Panc1 (cell line): Measurements from ENCODE around the gene MCTP1. TPM values are rescaled to one million over a fixed set of nuclear protein-coding genes. Genes with fewer than 3 reads are reported as not detected.

Source experiments
- ATAC-seq: fragments of 200-7000 bp; cut with Tn5 transposase; 2 replicates; pipeline ENCODE4 v1.9.1; 2020; ENCODE audit warnings: mild to moderate bottlenecking, moderate library complexity
- BruUV-seq: library from RNA; stranded (reverse); fragments of 400-500 nt; replicated peaks from 2 replicates; lab custom pipeline; 2021; lab: Mats Ljungman, UMichigan
- CTCF ChIA-PET: fragments of 300-600 bp; sonication (Branson Sonifier 250); formaldehyde crosslinking; loops from one replicate; lab custom pipeline; 2022; ENCODE audit warnings: antibody characterized with exemption; lab: Charles Lee
- POLR2A ChIA-PET: fragments of 300-600 bp; sonication (Branson Sonifier 250); formaldehyde crosslinking; loops from one replicate; lab custom pipeline; 2022; ENCODE audit warnings: antibody characterized with exemption; lab: Charles Lee
- DNase-seq: peaks from one replicate; pipeline ENCODE4 v3.0.0-alpha.2; 2010; ENCODE audit warnings: low read depth, low spot score
- H3K27ac ChIP-seq: 2 replicates; pipeline ENCODE4 v1.5.1; 2011; ENCODE audit warnings: mild to moderate bottlenecking, low read length, inconsistent platforms
- H3K27me3 ChIP-seq: fragments of 200-500 bp; sonication (Bioruptor generic); 2 replicates; pipeline ENCODE4 v1.6.0; 2014; ENCODE audit warnings: low read length, inconsistent platforms; ENCODE audit not compliant: control insufficient read depth, insufficient read depth
- H3K36me3 ChIP-seq: fragments of 200-500 bp; sonication (Bioruptor generic); 2 replicates; pipeline ENCODE4 v1.5.1; 2014; ENCODE audit warnings: inconsistent platforms, mild to moderate bottlenecking, low read length, moderate library complexity; ENCODE audit not compliant: control insufficient read depth, insufficient read depth
- H3K4me1 ChIP-seq: 2 replicates; pipeline ENCODE4 v1.5.1; 2011; ENCODE audit warnings: inconsistent platforms, mild to moderate bottlenecking, low read length, moderate library complexity; ENCODE audit not compliant: control insufficient read depth, insufficient read depth
- H3K4me3 ChIP-seq, 2 experiments: 2 replicates each; pipeline ENCODE4 v1.5.1; 2011 to 2012; ENCODE audit warnings: low read depth in 2 of 2, low read length in 2 of 2, mild to moderate bottlenecking in 2 of 2, inconsistent platforms in 1 of 2, moderate library complexity in 1 of 2
- H3K9me3 ChIP-seq: fragments of 200-500 bp; sonication (Bioruptor generic); 2 replicates; pipeline ENCODE4 v1.5.1; 2014; ENCODE audit warnings: low read depth, mild to moderate bottlenecking, inconsistent platforms, low read length, moderate library complexity; ENCODE audit not compliant: control insufficient read depth, insufficient read depth
- POLR2AphosphoS5 ChIP-seq: IDR thresholded peaks from 2 replicates; pipeline ENCODE4 v1.6.1; 2012; ENCODE audit warnings: mild to moderate bottlenecking, low read depth, low read length, moderate library complexity
- SIN3A ChIP-seq: IDR thresholded peaks from 2 replicates; pipeline ENCODE4 v1.6.1; 2012; ENCODE audit warnings: low read depth, mild to moderate bottlenecking, low read length, moderate library complexity, borderline replicate concordance; ENCODE audit not compliant: insufficient read depth
- TCF7L2 ChIP-seq: IDR thresholded peaks from 2 replicates; pipeline ENCODE4 v1.6.1; 2011; ENCODE audit warnings: mild to moderate bottlenecking, low read depth, low read length, inconsistent platforms
- in situ Hi-C: cut with HindIII; loops from 2 replicates; pipeline ENCODE4 v1.10.0; 2016; ENCODE audit warnings: low sequenced_read_pairs, low pct_unique_long_range_greater_than_20kb
- intact Hi-C: fragments of 100-400 bp; cut with micrococcal nuclease; formaldehyde crosslinking; loops from one replicate; pipeline ENCODE4 v1.10.0; 2022; ENCODE audit not compliant: unreplicated experiment
- total RNA-seq: library from RNA; stranded (reverse); gene quantifications from one replicate; pipeline ENCODE4 v1.2.1, GENCODE V29; 2021; ENCODE audit not compliant: unreplicated experiment
- TF ChIP-seq, protein P1 (sequence below), 2 experiments: IDR thresholded peaks; 2 replicates each; pipeline ENCODE4 v1.6.1; 2011 to 2012; ENCODE audit warnings: low read depth in 2 of 2, control low read depth in 1 of 2, low read length in 1 of 2, mild to moderate bottlenecking in 1 of 2, moderate library complexity in 1 of 2; ENCODE audit not compliant: insufficient read depth in 1 of 2
- TF ChIP-seq, protein P2 (sequence below): fragments of 450-650 bp; IDR thresholded peaks from 2 replicates; pipeline ENCODE4 v1.5.1; 2017; ENCODE audit warnings: mild to moderate bottlenecking

MCTP1 gene
- total RNA-seq, 1 experiment from 2014 or later = 39.8 TPM

DNA sequence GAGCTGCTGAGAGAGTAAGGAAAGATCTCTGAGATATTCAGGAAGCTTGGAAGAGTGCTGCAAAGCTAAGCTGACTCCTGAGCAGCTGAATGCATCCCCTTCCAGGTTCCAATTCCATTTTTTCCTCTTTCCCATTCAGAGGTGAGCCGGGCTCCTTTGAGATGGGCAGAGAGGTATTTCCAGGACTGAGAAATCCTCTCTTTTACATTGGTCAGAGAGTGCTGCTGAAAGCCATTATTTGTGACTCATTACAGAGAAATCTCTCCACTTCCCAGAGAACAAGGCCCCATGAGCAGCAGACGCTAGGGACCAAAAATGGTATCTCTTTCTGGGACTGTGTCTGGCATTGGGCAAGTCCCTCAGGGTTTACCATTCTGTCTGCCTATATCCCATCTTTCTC lies 3.7 kb downstream of the MCTP1 start:
- peaks cover 4% of the 10 kb centered on the region; the same call in 1 of the 2 replicates for H3K4me1 ChIP-seq
- intact Hi-C loops = loop anchor here (10.0 kb wide), 1 partner anchor 194 kb away; no protein-coding TSS in a partner anchor
- no TSS peak for BruUV-seq
- POLR2A ChIA-PET = no interaction called here
- peaks cover 52% of the 10 kb centered on the region for H3K27me3 ChIP-seq
- DNase-seq (no peak), ATAC-seq (no peak)
- in situ Hi-C loops = no loop called here
- H3K9me3 ChIP-seq = no peaks in the 10 kb centered on the region
- no peak overlapping the region for H3K4me3 ChIP-seq
- TF ChIP-seq POLR2AphosphoS5 (no peak), SIN3A (no peak), TCF7L2 (no peak)
- TF ChIP-seq, protein P1, sequence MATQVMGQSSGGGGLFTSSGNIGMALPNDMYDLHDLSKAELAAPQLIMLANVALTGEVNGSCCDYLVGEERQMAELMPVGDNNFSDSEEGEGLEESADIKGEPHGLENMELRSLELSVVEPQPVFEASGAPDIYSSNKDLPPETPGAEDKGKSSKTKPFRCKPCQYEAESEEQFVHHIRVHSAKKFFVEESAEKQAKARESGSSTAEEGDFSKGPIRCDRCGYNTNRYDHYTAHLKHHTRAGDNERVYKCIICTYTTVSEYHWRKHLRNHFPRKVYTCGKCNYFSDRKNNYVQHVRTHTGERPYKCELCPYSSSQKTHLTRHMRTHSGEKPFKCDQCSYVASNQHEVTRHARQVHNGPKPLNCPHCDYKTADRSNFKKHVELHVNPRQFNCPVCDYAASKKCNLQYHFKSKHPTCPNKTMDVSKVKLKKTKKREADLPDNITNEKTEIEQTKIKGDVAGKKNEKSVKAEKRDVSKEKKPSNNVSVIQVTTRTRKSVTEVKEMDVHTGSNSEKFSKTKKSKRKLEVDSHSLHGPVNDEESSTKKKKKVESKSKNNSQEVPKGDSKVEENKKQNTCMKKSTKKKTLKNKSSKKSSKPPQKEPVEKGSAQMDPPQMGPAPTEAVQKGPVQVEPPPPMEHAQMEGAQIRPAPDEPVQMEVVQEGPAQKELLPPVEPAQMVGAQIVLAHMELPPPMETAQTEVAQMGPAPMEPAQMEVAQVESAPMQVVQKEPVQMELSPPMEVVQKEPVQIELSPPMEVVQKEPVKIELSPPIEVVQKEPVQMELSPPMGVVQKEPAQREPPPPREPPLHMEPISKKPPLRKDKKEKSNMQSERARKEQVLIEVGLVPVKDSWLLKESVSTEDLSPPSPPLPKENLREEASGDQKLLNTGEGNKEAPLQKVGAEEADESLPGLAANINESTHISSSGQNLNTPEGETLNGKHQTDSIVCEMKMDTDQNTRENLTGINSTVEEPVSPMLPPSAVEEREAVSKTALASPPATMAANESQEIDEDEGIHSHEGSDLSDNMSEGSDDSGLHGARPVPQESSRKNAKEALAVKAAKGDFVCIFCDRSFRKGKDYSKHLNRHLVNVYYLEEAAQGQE (IDR thresholded peaks at IDR 0.05; ENCODE audit: insufficient read depth in 1 of 2, low read depth in 2 of 2, low read length in 1 of 2) = no peak
- TF ChIP-seq, protein P2, sequence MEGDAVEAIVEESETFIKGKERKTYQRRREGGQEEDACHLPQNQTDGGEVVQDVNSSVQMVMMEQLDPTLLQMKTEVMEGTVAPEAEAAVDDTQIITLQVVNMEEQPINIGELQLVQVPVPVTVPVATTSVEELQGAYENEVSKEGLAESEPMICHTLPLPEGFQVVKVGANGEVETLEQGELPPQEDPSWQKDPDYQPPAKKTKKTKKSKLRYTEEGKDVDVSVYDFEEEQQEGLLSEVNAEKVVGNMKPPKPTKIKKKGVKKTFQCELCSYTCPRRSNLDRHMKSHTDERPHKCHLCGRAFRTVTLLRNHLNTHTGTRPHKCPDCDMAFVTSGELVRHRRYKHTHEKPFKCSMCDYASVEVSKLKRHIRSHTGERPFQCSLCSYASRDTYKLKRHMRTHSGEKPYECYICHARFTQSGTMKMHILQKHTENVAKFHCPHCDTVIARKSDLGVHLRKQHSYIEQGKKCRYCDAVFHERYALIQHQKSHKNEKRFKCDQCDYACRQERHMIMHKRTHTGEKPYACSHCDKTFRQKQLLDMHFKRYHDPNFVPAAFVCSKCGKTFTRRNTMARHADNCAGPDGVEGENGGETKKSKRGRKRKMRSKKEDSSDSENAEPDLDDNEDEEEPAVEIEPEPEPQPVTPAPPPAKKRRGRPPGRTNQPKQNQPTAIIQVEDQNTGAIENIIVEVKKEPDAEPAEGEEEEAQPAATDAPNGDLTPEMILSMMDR = no peak
- H3K27ac ChIP-seq = no peak overlapping the region
- H3K36me3 ChIP-seq = no peaks in the 10 kb centered on the region; the same call in 1 of the 2 replicates
- CTCF ChIA-PET = no interaction called here

GRCh38 chr5:95280401-95281095 lies 4.3 kb downstream of the MCTP1 start:
- no TSS peak for BruUV-seq
- intact Hi-C loops (loop anchor here (10.0 kb wide), 1 partner anchor 194 kb away; no protein-coding TSS in a partner anchor), in situ Hi-C loops (no loop called here)
- no peak overlapping the region for H3K27ac ChIP-seq
- CTCF ChIA-PET = no interaction called here
- H3K36me3 ChIP-seq = no peaks in the 10 kb centered on the region; the same call in 1 of the 2 replicates
- TF ChIP-seq POLR2AphosphoS5 = no peak
- POLR2A ChIA-PET = no interaction called here
- peaks cover 55% of the 10 kb centered on the region for H3K27me3 ChIP-seq
- H3K4me1 ChIP-seq = peaks cover 4% of the 10 kb centered on the region; the same call in 1 of the 2 replicates
- ATAC-seq (no peak), DNase-seq (no peak)
- no peak overlapping the region for H3K4me3 ChIP-seq
- H3K9me3 ChIP-seq = no peaks in the 10 kb centered on the region

DNA sequence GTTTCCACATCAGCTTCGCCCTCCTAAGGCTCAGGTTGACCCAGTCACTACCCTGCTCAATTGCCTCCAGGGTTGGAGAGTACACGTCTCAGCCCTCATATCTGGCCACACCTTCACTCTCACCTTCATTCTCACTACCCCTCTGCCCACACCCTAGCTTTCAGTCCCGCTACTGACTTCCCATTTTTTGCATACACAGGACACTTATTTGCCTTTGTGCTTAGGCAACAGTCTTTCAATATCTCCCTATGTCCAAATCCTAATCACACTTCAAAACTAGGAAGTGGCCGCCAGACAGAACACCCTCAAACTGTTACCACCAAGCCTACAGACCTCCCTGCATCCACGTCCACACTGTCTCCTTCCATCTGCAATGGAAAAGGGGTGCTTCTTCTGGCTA lies 10.9 kb downstream of the MCTP1 start:
- intact Hi-C loops = no loop called here
- ChIA-PET POLR2A (no interaction called here), CTCF (no interaction called here)
- peaks cover 19% of the 10 kb centered on the region for H3K27me3 ChIP-seq
- H3K4me1 ChIP-seq = no peaks in the 10 kb centered on the region
- H3K4me3 ChIP-seq = no peak overlapping the region
- H3K36me3 ChIP-seq = no peaks in the 10 kb centered on the region
- in situ Hi-C loops = no loop called here
- ATAC-seq = no peak
- H3K9me3 ChIP-seq = no peaks in the 10 kb centered on the region
- no peak overlapping the region for H3K27ac ChIP-seq
- no peak for DNase-seq
- BruUV-seq = no TSS peak
- no peak for TF ChIP-seq TCF7L2
- no peak for TF ChIP-seq POLR2AphosphoS5
- TF ChIP-seq, protein P2 = no peak
- TF ChIP-seq, protein P1 (IDR thresholded peaks at IDR 0.05; ENCODE audit: insufficient read depth in 1 of 2, low read depth in 2 of 2, low read length in 1 of 2) = no peak
- TF ChIP-seq SIN3A = no peak
